A549 (cell line): ENCODE data around the gene HS6ST1. TPM values are rescaled to one million over a fixed set of nuclear protein-coding genes. Genes with fewer than 3 reads are reported as not detected.

ENCODE experiments used
- ATAC-seq, 2 experiments: fragments of 200-7000 bp in 1 of 2; fragments of >200 bp in 1 of 2; cut with Nextera tagmentation in 1 of 2; cut with Tn5 transposase in 1 of 2; 3 replicates each; pipeline versions ENCODE4 v1.8.0 to v1.9.1; 2018 to 2020; ENCODE audit warnings: mild to moderate bottlenecking in 1 of 2, moderate library complexity in 1 of 2
- CTCF ChIA-PET: fragments of 300-600 bp; sonication (Branson Sonifier 250); formaldehyde crosslinking; extraction: SDS; loops from one replicate; lab custom pipeline; 2021; ENCODE audit warnings: antibody characterized with exemption, inconsistent platforms; lab: Yijun Ruan, JAX
- POLR2A ChIA-PET: fragments of 350-600 bp; formaldehyde crosslinking; extraction: SDS; loops from one replicate; lab custom pipeline; 2021; ENCODE audit warnings: antibody characterized with exemption, inconsistent platforms; lab: Yijun Ruan, JAX
- DNase-seq, 2 experiments: peaks; one replicate each; pipeline versions ENCODE4 v3.0.0 to v3.0.0-alpha.2; 2011 to 2016; ENCODE audit warnings: low read depth in 1 of 2, low spot score in 1 of 2
- FAIRE-seq: peaks from 2 replicates; lab custom pipeline; 2011; peaks lifted over from hg19 to GRCh38; lab: Jason Lieb, UNC
- H3K27ac ChIP-seq, 2 experiments: fragments of >200 bp; sonication (Bioruptor Twin); formaldehyde crosslinking; 3 replicates each; pipeline ENCODE4 v1.5.1; 2016 to 2017
- H3K4me1 ChIP-seq: fragments of >200 bp; sonication (Bioruptor Twin); formaldehyde crosslinking; 3 replicates; pipeline ENCODE4 v1.6.1; 2016
- H3K4me2 ChIP-seq: fragments of >200 bp; sonication (Bioruptor Twin); formaldehyde crosslinking; 3 replicates; pipeline ENCODE4 v1.6.1; 2016
- H3K4me3 ChIP-seq: fragments of >200 bp; sonication (Bioruptor Twin); formaldehyde crosslinking; 3 replicates; pipeline ENCODE4 v1.5.1; 2016
- H3K9me3 ChIP-seq: fragments of >200 bp; sonication (Bioruptor Twin); formaldehyde crosslinking; 3 replicates; pipeline ENCODE4 v1.6.1; 2016
- BHLHE40 ChIP-seq: IDR thresholded peaks from 2 replicates; pipeline ENCODE4 v1.6.1; 2012; ENCODE audit warnings: low read depth, low read length, inconsistent platforms
- CEBPB ChIP-seq, 2 experiments: fragments of >200 bp in 1 of 2; sonication (Bioruptor Twin) in 1 of 2; formaldehyde crosslinking in 1 of 2; IDR thresholded peaks; 2 replicates each; pipeline ENCODE4 v1.6.1; 2012 to 2016
- CTCF ChIP-seq: fragments of >200 bp; sonication (Bioruptor Twin); formaldehyde crosslinking; IDR thresholded peaks from 3 replicates; pipeline ENCODE4 v1.5.1; 2016
- ELK1 ChIP-seq: fragments of 150-350 bp; IDR thresholded peaks from 2 replicates; pipeline ENCODE4 v1.6.1; 2014; ENCODE audit warnings: low read depth, mild to moderate bottlenecking, low read length
- FOSB ChIP-seq: fragments of 250-450 bp; sonication (Bioruptor Pico); IDR thresholded peaks from 2 replicates; pipeline ENCODE4 v1.5.0; 2020; ENCODE audit warnings: mild to moderate bottlenecking, moderate library complexity
- FOSL2 ChIP-seq, 2 experiments: fragments of 450-650 bp in 1 of 2; fragments of >200 bp in 1 of 2; sonication (Bioruptor Twin) in 1 of 2; formaldehyde crosslinking; IDR thresholded peaks; 2 replicates each; pipeline versions ENCODE4 v1.5.0 to v1.6.1; 2016 to 2020; ENCODE audit warnings: mild to moderate bottlenecking in 1 of 2, moderate library complexity in 1 of 2
- HMGXB4 ChIP-seq: fragments of 250-450 bp; sonication (Bioruptor Pico); IDR thresholded peaks from 2 replicates; pipeline ENCODE4 v1.5.0; 2021; ENCODE audit warnings: mild to moderate bottlenecking, moderate library complexity, borderline replicate concordance
- HOXA7 ChIP-seq: fragments of 250-450 bp; sonication (Bioruptor Pico); IDR thresholded peaks from 2 replicates; pipeline ENCODE4 v1.5.0; 2020; ENCODE audit warnings: mild to moderate bottlenecking, moderate library complexity
- HOXB13 ChIP-seq: fragments of 250-450 bp; sonication (Bioruptor Pico); IDR thresholded peaks from 2 replicates; pipeline ENCODE4 v1.5.0; 2020; ENCODE audit warnings: low read depth, mild to moderate bottlenecking, moderate library complexity
- KDM1A ChIP-seq: fragments of 200-600 bp; sonication (generic); IDR thresholded peaks from 2 replicates; pipeline ENCODE4 v1.6.1; 2016; ENCODE audit warnings: low read depth, mild to moderate bottlenecking
- KDM5A ChIP-seq: fragments of 200-600 bp; sonication (generic); IDR thresholded peaks from 2 replicates; pipeline ENCODE4 v1.6.1; 2016; ENCODE audit warnings: antibody characterized with exemption, mild to moderate bottlenecking
- PHF8 ChIP-seq: fragments of 200-600 bp; sonication (generic); IDR thresholded peaks from 2 replicates; pipeline ENCODE4 v1.6.1; 2016; ENCODE audit warnings: low read depth, mild to moderate bottlenecking, antibody characterized with exemption, moderate library complexity, borderline replicate concordance
- RARB ChIP-seq: fragments of 250-450 bp; sonication (Bioruptor Pico); IDR thresholded peaks from 2 replicates; pipeline ENCODE4 v1.8.0; 2021; ENCODE audit warnings: mild to moderate bottlenecking, moderate library complexity
- REST ChIP-seq: fragments of 200-600 bp; sonication (generic); IDR thresholded peaks from 2 replicates; pipeline ENCODE4 v1.6.1; 2016; ENCODE audit warnings: antibody characterized with exemption, mild to moderate bottlenecking, moderate library complexity
- RFX5 ChIP-seq: fragments of 450-650 bp; IDR thresholded peaks from 2 replicates; pipeline ENCODE4 v1.7.1; 2014; ENCODE audit warnings: antibody characterized with exemption, mild to moderate bottlenecking, moderate library complexity
- TP53 ChIP-seq: fragments of 250-450 bp; sonication (Bioruptor Pico); IDR thresholded peaks from 2 replicates; pipeline ENCODE4 v1.5.0; 2021; ENCODE audit warnings: mild to moderate bottlenecking, moderate library complexity
- ZC3H11A ChIP-seq: fragments of 450-650 bp; IDR thresholded peaks from 2 replicates; pipeline ENCODE4 v1.6.1; 2014; ENCODE audit warnings: antibody characterized with exemption, mild to moderate bottlenecking
- ZNF302 ChIP-seq: fragments of 250-450 bp; sonication (Bioruptor Pico); IDR thresholded peaks from 2 replicates; pipeline ENCODE4 v1.9.0; 2021; ENCODE audit warnings: inconsistent platforms, mild to moderate bottlenecking, moderate library complexity
- ZSCAN20 ChIP-seq: fragments of 250-450 bp; sonication (Bioruptor Pico); IDR thresholded peaks from 2 replicates; pipeline ENCODE4 v1.8.0; 2022; ENCODE audit warnings: mild to moderate bottlenecking, moderate library complexity
- WGBS: methylation state at CpG from one replicate; pipeline ENCODE4 v1.1.6; 2017; ENCODE audit errors: missing lambda C conversion rate; 5-methylcytosine and 5-hydroxymethylcytosine counted together
- polyA plus RNA-seq, 4 experiments: library from polyadenylated mRNA; depleted of rRNA in 3 of 4; stranded (reverse); fragments of >200 nt; fragmentation: RNase III in 1 of 4; extraction: RNeasy Plus Mini Kit Qiagen cat#74134 plus additional on column Dnase treatment in 1 of 4; gene quantifications; 2 replicates in 3 of 4; 3 replicates in 1 of 4; pipeline ENCODE4 v1.2.3, GENCODE V29; 2011 to 2017
- TF ChIP-seq, protein P1 (sequence below): fragments of >200 bp; sonication (Bioruptor Twin); formaldehyde crosslinking; IDR thresholded peaks from 3 replicates; pipeline ENCODE4 v1.6.1; 2016
- TF ChIP-seq, protein P2 (sequence below): fragments of >200 bp; sonication (Bioruptor Twin); formaldehyde crosslinking; IDR thresholded peaks from 2 replicates; pipeline ENCODE4 v1.6.1; 2016

HS6ST1 gene
- polyA plus RNA-seq, 2 of the 4 experiments (the other 2 are of a cell fraction): 3.8 to 11.6 TPM

GRCh38 chr2:128289439-128289838 is 29.2 kb downstream of the HS6ST1 start:
- Histone ChIP-seq H3K27ac (no peak overlapping the region), H3K9me3 (no peaks in the 10 kb centered on the region), H3K4me1 (no peaks in the 10 kb centered on the region), H3K4me3 (no peak overlapping the region), H3K4me2 (no peak overlapping the region)
- TF ChIP-seq RFX5 (no peak), HOXA7 (CRISPR knock-in tag) (no peak), CTCF (no peak), ZSCAN20 (CRISPR knock-in tag) (no peak), FOSB (CRISPR knock-in tag) (no peak), ZC3H11A (no peak), ELK1 (no peak), FOSL2 (IDR thresholded peaks at IDR 0.05) (no peak), FOSL2 (CRISPR knock-in tag; IDR thresholded peaks at IDR 0.05) (no peak)
- TF ChIP-seq, protein P1, sequence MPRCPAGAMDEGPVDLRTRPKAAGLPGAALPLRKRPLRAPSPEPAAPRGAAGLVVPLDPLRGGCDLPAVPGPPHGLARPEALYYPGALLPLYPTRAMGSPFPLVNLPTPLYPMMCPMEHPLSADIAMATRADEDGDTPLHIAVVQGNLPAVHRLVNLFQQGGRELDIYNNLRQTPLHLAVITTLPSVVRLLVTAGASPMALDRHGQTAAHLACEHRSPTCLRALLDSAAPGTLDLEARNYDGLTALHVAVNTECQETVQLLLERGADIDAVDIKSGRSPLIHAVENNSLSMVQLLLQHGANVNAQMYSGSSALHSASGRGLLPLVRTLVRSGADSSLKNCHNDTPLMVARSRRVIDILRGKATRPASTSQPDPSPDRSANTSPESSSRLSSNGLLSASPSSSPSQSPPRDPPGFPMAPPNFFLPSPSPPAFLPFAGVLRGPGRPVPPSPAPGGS: no peak
- TF ChIP-seq, protein P2, sequence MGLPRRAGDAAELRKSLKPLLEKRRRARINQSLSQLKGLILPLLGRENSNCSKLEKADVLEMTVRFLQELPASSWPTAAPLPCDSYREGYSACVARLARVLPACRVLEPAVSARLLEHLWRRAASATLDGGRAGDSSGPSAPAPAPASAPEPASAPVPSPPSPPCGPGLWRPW: no peak
- FAIRE-seq (no peak), ATAC-seq (no peak), DNase-seq (no peak)
- ChIA-PET POLR2A (no interaction called here), CTCF (interaction anchor here (1.3 kb wide), 1 partner anchor 19 kb away, joined by 3 read pairs; no protein-coding TSS in a partner anchor)
- WGBS: 90% methylated on average over 8 of the region's 10 CpGs

DNA sequence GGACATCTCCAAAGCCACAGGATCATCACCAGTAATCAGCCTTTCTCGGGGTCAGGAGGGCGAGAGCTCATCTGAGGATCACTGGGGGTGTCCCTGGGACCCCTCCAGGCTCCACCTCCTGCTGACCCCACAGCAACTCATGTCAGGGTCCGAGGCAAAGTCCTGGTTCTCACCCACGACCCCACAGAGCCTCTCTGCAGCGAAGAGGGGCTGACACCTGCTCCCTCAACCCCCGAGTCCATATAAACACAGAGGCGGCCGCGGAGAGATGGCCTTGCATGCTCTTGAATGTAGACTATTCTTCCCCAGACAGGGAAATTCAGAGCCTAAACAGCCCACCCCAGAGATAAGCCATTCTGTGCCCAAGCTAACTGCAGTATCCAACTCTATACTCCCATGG is 29.9 kb downstream of the HS6ST1 start:
- no peak for DNase-seq
- H3K4me2 ChIP-seq: no peak overlapping the region
- no peaks in the 10 kb centered on the region for H3K4me1 ChIP-seq
- 87% methylated on average over 9 of the region's 9 CpGs for WGBS
- H3K9me3 ChIP-seq: no peaks in the 10 kb centered on the region
- TF ChIP-seq CEBPB (IDR thresholded peaks at IDR 0.05) (no peak), HOXB13 (CRISPR knock-in tag) (no peak), REST (no peak), PHF8 (no peak), TP53 (CRISPR knock-in tag) (no peak), KDM5A (no peak), ELK1 (no peak), HMGXB4 (CRISPR knock-in tag) (no peak), BHLHE40 (no peak), ZNF302 (no peak), CTCF (no peak), KDM1A (no peak), RARB (CRISPR knock-in tag) (no peak)
- FAIRE-seq: no peak
- CTCF ChIA-PET: interaction anchor here (1.3 kb wide), 1 partner anchor 19 kb away, joined by 3 read pairs; no protein-coding TSS in a partner anchor
- POLR2A ChIA-PET: no interaction called here
- no peak overlapping the region for H3K27ac ChIP-seq
- no peak for ATAC-seq
- no peak overlapping the region for H3K4me3 ChIP-seq
